GM23338 (cell line): ENCODE results near the gene RP9.

Experiments
- CREB1 ChIP-seq: fragments of 250-450 bp; sonication (Bioruptor Pico); IDR thresholded peaks from 2 replicates; pipeline ENCODE4 v1.5.0; 2020; ENCODE audit warnings: low read depth, mild to moderate bottlenecking, moderate library complexity
- EZH2 ChIP-seq: fragments of 200-600 bp; sonication (generic); IDR thresholded peaks from one replicate; pipeline ENCODE4 v1.8.0; 2017; ENCODE audit warnings: antibody characterized with exemption, mild to moderate bottlenecking, low read depth; ENCODE audit not compliant: unreplicated experiment
- EZH2phosphoT487 ChIP-seq: fragments of 200-600 bp; sonication (generic); IDR thresholded peaks from one replicate; pipeline ENCODE4 v1.8.1; 2018; ENCODE audit warnings: antibody characterized with exemption; ENCODE audit not compliant: unreplicated experiment
- JUNB ChIP-seq: IDR thresholded peaks from one replicate; pipeline ENCODE4 v1.6.1; 2016; ENCODE audit warnings: antibody characterized with exemption; ENCODE audit not compliant: unreplicated experiment
- NANOG ChIP-seq: IDR thresholded peaks from 2 replicates; pipeline ENCODE4 v1.6.1; 2016; ENCODE audit warnings: antibody characterized with exemption, borderline replicate concordance
- POLR2AphosphoS5 ChIP-seq: IDR thresholded peaks from 2 replicates; pipeline ENCODE4 v1.6.1; 2016; ENCODE audit warnings: antibody characterized with exemption, low read depth
- TF ChIP-seq, protein P1 (sequence below), 2 experiments: fragments of 200-600 bp in 1 of 2; sonication (generic) in 1 of 2; conservative IDR thresholded peaks; 2 replicates each; pipeline versions ENCODE4 v1.5.1 to v1.6.1; 2016 to 2017; ENCODE audit warnings: antibody characterized with exemption in 2 of 2, low read depth in 2 of 2, mild to moderate bottlenecking in 2 of 2, moderate library complexity in 1 of 2
- TF ChIP-seq, protein P2 (sequence below): IDR thresholded peaks from one replicate; pipeline ENCODE4 v1.6.1; 2018; ENCODE audit warnings: antibody characterized with exemption; ENCODE audit not compliant: unreplicated experiment
- TF ChIP-seq, protein P3 (sequence below): IDR thresholded peaks from 2 replicates; pipeline ENCODE4 v1.6.1; 2016; ENCODE audit warnings: antibody characterized with exemption

DNA sequence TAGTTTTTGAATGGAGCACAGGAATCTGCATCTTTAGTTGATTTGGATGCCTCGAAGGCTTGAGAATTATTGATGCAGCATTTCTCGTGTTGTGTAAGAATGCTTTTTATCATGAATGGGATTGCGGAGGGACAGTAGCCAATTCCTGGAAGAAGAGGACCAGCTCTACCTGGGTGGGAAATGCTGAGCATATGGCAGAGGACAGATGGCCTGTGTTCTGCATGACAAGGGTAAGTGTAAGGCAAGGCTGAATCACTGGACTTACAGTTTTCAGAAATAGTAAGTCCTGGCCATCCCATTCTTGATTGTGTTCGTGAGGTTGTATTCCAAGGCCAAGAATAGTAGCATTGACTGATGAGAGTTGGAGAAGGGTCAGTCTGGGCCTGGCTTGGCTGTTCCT is 15.9 kb downstream of the RP9 start:
- TF ChIP-seq, protein P1, sequence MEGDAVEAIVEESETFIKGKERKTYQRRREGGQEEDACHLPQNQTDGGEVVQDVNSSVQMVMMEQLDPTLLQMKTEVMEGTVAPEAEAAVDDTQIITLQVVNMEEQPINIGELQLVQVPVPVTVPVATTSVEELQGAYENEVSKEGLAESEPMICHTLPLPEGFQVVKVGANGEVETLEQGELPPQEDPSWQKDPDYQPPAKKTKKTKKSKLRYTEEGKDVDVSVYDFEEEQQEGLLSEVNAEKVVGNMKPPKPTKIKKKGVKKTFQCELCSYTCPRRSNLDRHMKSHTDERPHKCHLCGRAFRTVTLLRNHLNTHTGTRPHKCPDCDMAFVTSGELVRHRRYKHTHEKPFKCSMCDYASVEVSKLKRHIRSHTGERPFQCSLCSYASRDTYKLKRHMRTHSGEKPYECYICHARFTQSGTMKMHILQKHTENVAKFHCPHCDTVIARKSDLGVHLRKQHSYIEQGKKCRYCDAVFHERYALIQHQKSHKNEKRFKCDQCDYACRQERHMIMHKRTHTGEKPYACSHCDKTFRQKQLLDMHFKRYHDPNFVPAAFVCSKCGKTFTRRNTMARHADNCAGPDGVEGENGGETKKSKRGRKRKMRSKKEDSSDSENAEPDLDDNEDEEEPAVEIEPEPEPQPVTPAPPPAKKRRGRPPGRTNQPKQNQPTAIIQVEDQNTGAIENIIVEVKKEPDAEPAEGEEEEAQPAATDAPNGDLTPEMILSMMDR (conservative IDR thresholded peaks at IDR 0.05; ENCODE audit: low read depth in 2 of 2), result no peak
- TF ChIP-seq EZH2 (no peak), JUNB (no peak), POLR2AphosphoS5 (no peak), EZH2phosphoT487 (no peak), CREB1 (CRISPR knock-in tag) (no peak), NANOG (no peak)
- TF ChIP-seq, protein P2, sequence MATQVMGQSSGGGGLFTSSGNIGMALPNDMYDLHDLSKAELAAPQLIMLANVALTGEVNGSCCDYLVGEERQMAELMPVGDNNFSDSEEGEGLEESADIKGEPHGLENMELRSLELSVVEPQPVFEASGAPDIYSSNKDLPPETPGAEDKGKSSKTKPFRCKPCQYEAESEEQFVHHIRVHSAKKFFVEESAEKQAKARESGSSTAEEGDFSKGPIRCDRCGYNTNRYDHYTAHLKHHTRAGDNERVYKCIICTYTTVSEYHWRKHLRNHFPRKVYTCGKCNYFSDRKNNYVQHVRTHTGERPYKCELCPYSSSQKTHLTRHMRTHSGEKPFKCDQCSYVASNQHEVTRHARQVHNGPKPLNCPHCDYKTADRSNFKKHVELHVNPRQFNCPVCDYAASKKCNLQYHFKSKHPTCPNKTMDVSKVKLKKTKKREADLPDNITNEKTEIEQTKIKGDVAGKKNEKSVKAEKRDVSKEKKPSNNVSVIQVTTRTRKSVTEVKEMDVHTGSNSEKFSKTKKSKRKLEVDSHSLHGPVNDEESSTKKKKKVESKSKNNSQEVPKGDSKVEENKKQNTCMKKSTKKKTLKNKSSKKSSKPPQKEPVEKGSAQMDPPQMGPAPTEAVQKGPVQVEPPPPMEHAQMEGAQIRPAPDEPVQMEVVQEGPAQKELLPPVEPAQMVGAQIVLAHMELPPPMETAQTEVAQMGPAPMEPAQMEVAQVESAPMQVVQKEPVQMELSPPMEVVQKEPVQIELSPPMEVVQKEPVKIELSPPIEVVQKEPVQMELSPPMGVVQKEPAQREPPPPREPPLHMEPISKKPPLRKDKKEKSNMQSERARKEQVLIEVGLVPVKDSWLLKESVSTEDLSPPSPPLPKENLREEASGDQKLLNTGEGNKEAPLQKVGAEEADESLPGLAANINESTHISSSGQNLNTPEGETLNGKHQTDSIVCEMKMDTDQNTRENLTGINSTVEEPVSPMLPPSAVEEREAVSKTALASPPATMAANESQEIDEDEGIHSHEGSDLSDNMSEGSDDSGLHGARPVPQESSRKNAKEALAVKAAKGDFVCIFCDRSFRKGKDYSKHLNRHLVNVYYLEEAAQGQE, result no peak
- TF ChIP-seq, protein P3, sequence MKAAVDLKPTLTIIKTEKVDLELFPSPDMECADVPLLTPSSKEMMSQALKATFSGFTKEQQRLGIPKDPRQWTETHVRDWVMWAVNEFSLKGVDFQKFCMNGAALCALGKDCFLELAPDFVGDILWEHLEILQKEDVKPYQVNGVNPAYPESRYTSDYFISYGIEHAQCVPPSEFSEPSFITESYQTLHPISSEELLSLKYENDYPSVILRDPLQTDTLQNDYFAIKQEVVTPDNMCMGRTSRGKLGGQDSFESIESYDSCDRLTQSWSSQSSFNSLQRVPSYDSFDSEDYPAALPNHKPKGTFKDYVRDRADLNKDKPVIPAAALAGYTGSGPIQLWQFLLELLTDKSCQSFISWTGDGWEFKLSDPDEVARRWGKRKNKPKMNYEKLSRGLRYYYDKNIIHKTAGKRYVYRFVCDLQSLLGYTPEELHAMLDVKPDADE, result no peak
